Activated naive CD8-positive, alpha-beta T cell treated with anti-CD3 and anti-CD28 coated beads for 36 hours (primary cell): ENCODE results near the gene SDCCAG8. TPM values are rescaled to one million over a fixed set of nuclear protein-coding genes. Genes with fewer than 3 reads are reported as not detected.

Source experiments
- DNase-seq: peaks from one replicate; pipeline ENCODE4 v3.0.0; 2021
- H3K27ac Mint-ChIP-seq: one replicate; pipeline ENCODE4 v1.8.0; 2022; ENCODE audit warnings: mild to moderate bottlenecking, moderate library complexity, mixed read lengths
- H3K27me3 Mint-ChIP-seq: one replicate; pipeline ENCODE4 v1.8.0; 2022; ENCODE audit warnings: mild to moderate bottlenecking, mixed read lengths
- H3K36me3 Mint-ChIP-seq: one replicate; pipeline ENCODE4 v1.8.0; 2021; ENCODE audit warnings: mild to moderate bottlenecking, mixed read lengths
- H3K4me1 Mint-ChIP-seq: one replicate; pipeline ENCODE4 v1.8.0; 2021; ENCODE audit warnings: mixed read lengths
- H3K4me3 Mint-ChIP-seq: one replicate; pipeline ENCODE4 v1.8.0; 2022; ENCODE audit warnings: mild to moderate bottlenecking, moderate library complexity, mixed read lengths
- H3K9me3 Mint-ChIP-seq: one replicate; pipeline ENCODE4 v1.8.0; 2022; ENCODE audit warnings: mixed read lengths
- total RNA-seq, 2 experiments: library from RNA; stranded (reverse); gene quantifications; one replicate each; pipeline ENCODE4 v1.2.3, GENCODE V29; 2021

Gene SDCCAG8
- total RNA-seq, 2 experiments from 2014 or later, result 24.2 to 24.7 TPM

- Mint-ChIP-seq H3K4me3 (no peak overlapping the region), H3K9me3 (no peaks in the 10 kb centered on the region), H3K27me3 (no peaks in the 10 kb centered on the region), H3K4me1 (peaks cover 35% of the 10 kb centered on the region), H3K27ac (no peak overlapping the region), H3K36me3 (peaks cover 18% of the 10 kb centered on the region)
- no peak for DNase-seq
Observed at GRCh38 chr1:243416495-243416894, 160.7 kb downstream of the SDCCAG8 start.

GRCh38 chr1:243420016-243420945 lies 164.4 kb downstream of the SDCCAG8 start:
- Mint-ChIP-seq H3K27me3 (no peaks in the 10 kb centered on the region), H3K36me3 (peaks cover 16% of the 10 kb centered on the region), H3K4me3 (no peak overlapping the region), H3K27ac (peak overlapping the region; percentile 10), H3K9me3 (no peaks in the 10 kb centered on the region), H3K4me1 (peaks cover 33% of the 10 kb centered on the region)
- DNase-seq, result no peak

GRCh38 chr1:243420946-243421685 lies 165.3 kb downstream of the SDCCAG8 start:
- peak overlapping the region; percentile 42 for H3K4me3 Mint-ChIP-seq
- peak overlapping the region; percentile 67 for H3K27ac Mint-ChIP-seq
- DNase-seq, result no peak
- H3K4me1 Mint-ChIP-seq, result peaks cover 27% of the 10 kb centered on the region
- peaks cover 19% of the 10 kb centered on the region for H3K36me3 Mint-ChIP-seq
- no peaks in the 10 kb centered on the region for H3K9me3 Mint-ChIP-seq
- no peaks in the 10 kb centered on the region for H3K27me3 Mint-ChIP-seq

- peaks cover 18% of the 10 kb centered on the region for H3K36me3 Mint-ChIP-seq
- peak overlapping the region; percentile 42 for H3K4me3 Mint-ChIP-seq
- DNase-seq, result peak; percentile 59
- no peaks in the 10 kb centered on the region for H3K9me3 Mint-ChIP-seq
- H3K4me1 Mint-ChIP-seq, result peaks cover 21% of the 10 kb centered on the region
- no peaks in the 10 kb centered on the region for H3K27me3 Mint-ChIP-seq
- H3K27ac Mint-ChIP-seq, result peak overlapping the region; percentile 65
Observed at GRCh38 chr1:243421784-243422183, 165.9 kb downstream of the SDCCAG8 start.

- no peak overlapping the region for H3K4me3 Mint-ChIP-seq
Observed at GRCh38 chr1:243422362-243422761, 166.5 kb downstream of the SDCCAG8 start.

GRCh38 chr1:243428084-243428483 lies 172.2 kb downstream of the SDCCAG8 start:
- H3K36me3 Mint-ChIP-seq, result peaks cover 15% of the 10 kb centered on the region
- H3K4me1 Mint-ChIP-seq, result no peaks in the 10 kb centered on the region
- no peaks in the 10 kb centered on the region for H3K27me3 Mint-ChIP-seq
- DNase-seq, result no peak
- no peaks in the 10 kb centered on the region for H3K9me3 Mint-ChIP-seq
- no peak overlapping the region for H3K27ac Mint-ChIP-seq
- no peak overlapping the region for H3K4me3 Mint-ChIP-seq

More at GRCh38 chr1:243422362-243422761, 166.5 kb downstream of the SDCCAG8 start:
- Mint-ChIP-seq H3K27me3 (no peaks in the 10 kb centered on the region), H3K27ac (no peak overlapping the region), H3K36me3 (peaks cover 23% of the 10 kb centered on the region), H3K4me1 (peaks cover 21% of the 10 kb centered on the region), H3K9me3 (no peaks in the 10 kb centered on the region)
- DNase-seq, result no peak

GRCh38 chr1:243428617-243429342 lies 172.9 kb downstream of the SDCCAG8 start:
- H3K9me3 Mint-ChIP-seq, result no peaks in the 10 kb centered on the region

GRCh38 chr1:243431591-243431990 lies 175.8 kb downstream of the SDCCAG8 start:
- no peaks in the 10 kb centered on the region for H3K4me1 Mint-ChIP-seq
- H3K4me3 Mint-ChIP-seq, result no peak overlapping the region
- peaks cover 13% of the 10 kb centered on the region for H3K36me3 Mint-ChIP-seq
- no peaks in the 10 kb centered on the region for H3K9me3 Mint-ChIP-seq
- H3K27ac Mint-ChIP-seq, result no peak overlapping the region
- DNase-seq, result no peak
- H3K27me3 Mint-ChIP-seq, result no peaks in the 10 kb centered on the region

More at GRCh38 chr1:243428617-243429342, 172.9 kb downstream of the SDCCAG8 start:
- Mint-ChIP-seq H3K27me3 (no peaks in the 10 kb centered on the region), H3K4me3 (no peak overlapping the region), H3K4me1 (no peaks in the 10 kb centered on the region), H3K27ac (no peak overlapping the region), H3K36me3 (peaks cover 15% of the 10 kb centered on the region)
- DNase-seq, result no peak

- H3K36me3 Mint-ChIP-seq, result peaks cover 10% of the 10 kb centered on the region
- DNase-seq, result no peak
- H3K4me3 Mint-ChIP-seq, result no peak overlapping the region
- no peaks in the 10 kb centered on the region for H3K9me3 Mint-ChIP-seq
- no peaks in the 10 kb centered on the region for H3K4me1 Mint-ChIP-seq
- no peaks in the 10 kb centered on the region for H3K27me3 Mint-ChIP-seq
- no peak overlapping the region for H3K27ac Mint-ChIP-seq
Observed at GRCh38 chr1:243432136-243432535, 176.3 kb downstream of the SDCCAG8 start.

GRCh38 chr1:243433737-243434370 lies 178.0 kb downstream of the SDCCAG8 start:
- H3K4me1 Mint-ChIP-seq, result no peaks in the 10 kb centered on the region

GRCh38 chr1:243434594-243434993 lies 178.8 kb downstream of the SDCCAG8 start:
- Mint-ChIP-seq H3K27ac (no peak overlapping the region), H3K27me3 (no peaks in the 10 kb centered on the region), H3K4me1 (no peaks in the 10 kb centered on the region), H3K4me3 (no peak overlapping the region), H3K9me3 (no peaks in the 10 kb centered on the region), H3K36me3 (peaks cover 4% of the 10 kb centered on the region)
- no peak for DNase-seq

More at GRCh38 chr1:243433737-243434370, 178.0 kb downstream of the SDCCAG8 start:
- no peaks in the 10 kb centered on the region for H3K9me3 Mint-ChIP-seq
- H3K27ac Mint-ChIP-seq, result no peak overlapping the region
- no peak for DNase-seq
- peaks cover 5% of the 10 kb centered on the region for H3K36me3 Mint-ChIP-seq
- H3K4me3 Mint-ChIP-seq, result no peak overlapping the region
- H3K27me3 Mint-ChIP-seq, result no peaks in the 10 kb centered on the region

- Mint-ChIP-seq H3K27ac (no peak overlapping the region), H3K9me3 (no peaks in the 10 kb centered on the region), H3K4me1 (no peaks in the 10 kb centered on the region), H3K27me3 (no peaks in the 10 kb centered on the region), H3K36me3 (peaks cover 2% of the 10 kb centered on the region), H3K4me3 (no peak overlapping the region)
- DNase-seq, result no peak
Observed at GRCh38 chr1:243435836-243436235, 180.0 kb downstream of the SDCCAG8 start.

- Mint-ChIP-seq H3K4me1 (no peaks in the 10 kb centered on the region), H3K9me3 (no peaks in the 10 kb centered on the region), H3K4me3 (no peak overlapping the region), H3K27ac (no peak overlapping the region), H3K27me3 (no peaks in the 10 kb centered on the region), H3K36me3 (peaks cover 2% of the 10 kb centered on the region)
- no peak for DNase-seq
Observed at GRCh38 chr1:243438146-243438545, 182.3 kb downstream of the SDCCAG8 start.

GRCh38 chr1:243438815-243439214 lies 183.0 kb downstream of the SDCCAG8 start:
- peaks cover 2% of the 10 kb centered on the region for H3K36me3 Mint-ChIP-seq
- no peaks in the 10 kb centered on the region for H3K27me3 Mint-ChIP-seq
- H3K4me3 Mint-ChIP-seq, result no peak overlapping the region
- no peaks in the 10 kb centered on the region for H3K9me3 Mint-ChIP-seq
- no peaks in the 10 kb centered on the region for H3K4me1 Mint-ChIP-seq
- H3K27ac Mint-ChIP-seq, result no peak overlapping the region
- DNase-seq, result no peak
